HG02840 (cell line): ENCODE measurements around the gene MMEL1.

ENCODE experiments used
- ATAC-seq: cut with Tn5 transposase; IDR thresholded peaks from one replicate; pipeline ENCODE4 v1.9.1; 2021; ENCODE audit warnings: mild to moderate bottlenecking, moderate library complexity, moderate number of reproducible peaks; ENCODE audit not compliant: unreplicated experiment, low FRiP score

The MMEL1 gene

DNA sequence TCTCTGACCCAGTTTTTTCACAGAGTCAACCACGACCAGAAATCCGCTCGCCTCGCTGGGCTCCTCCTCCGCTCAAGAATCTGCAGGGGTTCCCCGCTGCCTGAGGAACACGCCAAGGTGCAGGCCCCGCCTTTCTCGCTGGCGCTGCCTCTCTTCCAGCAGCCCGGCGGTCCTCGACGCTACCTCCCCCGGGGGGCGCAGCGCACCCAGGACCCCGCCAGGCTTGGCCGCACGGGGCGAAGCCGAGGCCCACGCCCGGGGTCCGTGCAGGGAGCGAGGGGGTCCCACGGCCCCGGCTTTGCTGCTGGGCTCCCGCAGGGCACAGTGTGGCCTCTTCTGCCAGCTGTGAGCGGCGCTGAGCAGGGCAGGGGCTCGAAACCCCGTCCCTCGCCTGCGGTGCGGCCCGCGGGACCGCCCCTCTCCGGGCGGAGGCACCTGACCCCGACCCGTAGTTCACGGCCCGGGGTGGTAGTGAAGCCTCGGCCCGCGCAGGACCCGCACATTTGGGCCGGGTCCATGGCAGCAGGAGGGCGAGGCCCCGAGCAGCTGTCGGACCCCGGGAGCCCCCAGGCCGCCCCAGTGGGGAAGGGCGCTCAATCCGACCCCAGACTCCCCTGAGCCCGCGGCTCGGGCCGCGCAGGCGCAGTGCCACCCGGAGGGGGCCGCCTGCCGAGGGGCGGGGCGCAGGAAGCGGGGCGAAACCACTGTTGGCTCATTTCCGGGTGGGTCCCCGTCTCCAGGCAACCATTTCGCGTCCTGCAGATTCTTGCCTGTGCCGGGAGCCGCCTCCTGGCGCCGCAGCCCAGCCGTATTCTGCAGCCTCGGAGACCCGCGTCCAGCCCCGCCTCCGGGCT lies 10.0 kb upstream of the MMEL1 start:
- ATAC-seq, result peak; percentile 80

DNA sequence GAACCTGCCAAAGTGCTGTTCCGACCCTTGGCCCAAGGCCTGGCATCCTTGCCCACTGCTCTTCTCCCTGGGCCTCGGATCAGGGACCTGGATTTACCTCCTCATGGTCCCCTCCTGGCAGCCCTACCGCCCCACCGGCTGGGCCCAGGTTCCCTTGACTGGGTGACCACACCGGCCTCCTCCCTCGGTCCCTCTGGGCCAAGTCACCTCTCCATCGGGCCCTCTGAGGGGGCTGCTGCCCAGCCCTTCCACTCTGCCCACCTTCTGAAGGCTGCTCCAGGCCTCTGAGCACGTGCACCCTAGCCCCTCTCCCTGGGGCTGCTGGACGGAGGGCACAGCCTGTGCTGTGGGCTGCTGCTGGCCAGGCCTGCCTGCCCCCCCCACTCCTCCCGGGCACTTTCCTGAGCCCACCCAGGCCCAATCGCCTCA lies 9.3 kb upstream of the MMEL1 start:
- no peak for ATAC-seq

DNA sequence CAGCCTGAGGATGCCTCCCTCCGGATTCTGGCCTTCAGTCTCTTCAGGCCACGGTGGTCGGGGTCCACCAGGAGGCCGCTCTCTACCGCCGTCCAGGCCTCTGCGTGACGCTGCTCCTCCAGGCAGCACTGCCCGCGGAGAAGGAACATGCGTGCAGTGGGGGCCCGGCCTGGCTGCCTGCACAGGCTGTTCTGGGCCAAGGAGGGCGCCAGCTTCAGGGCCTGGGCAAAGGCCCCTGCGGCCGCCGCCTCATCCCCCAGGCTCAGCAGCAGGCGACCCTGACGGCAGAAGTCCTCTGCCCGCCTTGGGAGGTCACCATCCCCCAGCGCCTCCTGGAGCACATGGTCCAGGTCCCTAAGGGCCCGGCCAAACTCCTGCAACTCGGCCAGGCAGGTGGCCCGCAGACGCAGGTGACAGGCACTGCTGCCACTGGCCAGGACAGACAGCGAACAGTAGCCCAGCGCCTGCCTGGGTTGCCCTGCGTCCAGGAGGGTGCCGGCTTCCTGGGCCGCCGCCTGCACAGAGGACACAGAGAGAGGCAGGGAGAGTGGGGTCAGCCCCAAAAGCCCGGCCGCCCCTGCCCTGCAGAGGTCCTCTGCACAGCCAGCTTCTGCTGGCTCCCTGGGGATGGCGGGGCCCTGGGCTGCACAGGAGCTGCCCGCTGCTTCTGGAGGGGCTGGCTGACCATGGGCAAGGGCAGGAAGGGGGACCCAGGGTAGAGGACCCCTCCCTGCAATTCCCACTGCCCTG lies 8.7 kb upstream of the MMEL1 start:
- ATAC-seq, result no peak

DNA sequence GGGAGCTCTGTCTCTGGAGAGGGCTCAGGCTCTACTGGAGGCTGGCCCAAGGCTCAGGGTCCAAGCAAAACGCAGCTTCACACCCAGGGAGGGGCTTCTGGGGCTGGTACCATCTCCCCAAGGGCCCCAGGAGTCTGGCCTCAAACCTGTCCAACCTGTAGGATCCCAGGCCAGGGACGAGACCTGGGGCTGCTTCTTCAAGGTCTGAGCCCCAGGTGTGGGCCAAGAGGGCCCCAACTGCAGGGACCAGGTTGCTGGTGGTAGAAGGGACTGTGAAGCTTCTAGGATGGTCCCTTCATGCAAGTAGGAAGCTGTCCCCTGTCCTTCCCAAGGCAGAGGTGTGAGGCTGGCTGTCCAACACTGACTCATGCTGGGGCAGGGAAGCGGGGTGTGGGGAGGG lies 7.8 kb upstream of the MMEL1 start:
- no peak for ATAC-seq

DNA sequence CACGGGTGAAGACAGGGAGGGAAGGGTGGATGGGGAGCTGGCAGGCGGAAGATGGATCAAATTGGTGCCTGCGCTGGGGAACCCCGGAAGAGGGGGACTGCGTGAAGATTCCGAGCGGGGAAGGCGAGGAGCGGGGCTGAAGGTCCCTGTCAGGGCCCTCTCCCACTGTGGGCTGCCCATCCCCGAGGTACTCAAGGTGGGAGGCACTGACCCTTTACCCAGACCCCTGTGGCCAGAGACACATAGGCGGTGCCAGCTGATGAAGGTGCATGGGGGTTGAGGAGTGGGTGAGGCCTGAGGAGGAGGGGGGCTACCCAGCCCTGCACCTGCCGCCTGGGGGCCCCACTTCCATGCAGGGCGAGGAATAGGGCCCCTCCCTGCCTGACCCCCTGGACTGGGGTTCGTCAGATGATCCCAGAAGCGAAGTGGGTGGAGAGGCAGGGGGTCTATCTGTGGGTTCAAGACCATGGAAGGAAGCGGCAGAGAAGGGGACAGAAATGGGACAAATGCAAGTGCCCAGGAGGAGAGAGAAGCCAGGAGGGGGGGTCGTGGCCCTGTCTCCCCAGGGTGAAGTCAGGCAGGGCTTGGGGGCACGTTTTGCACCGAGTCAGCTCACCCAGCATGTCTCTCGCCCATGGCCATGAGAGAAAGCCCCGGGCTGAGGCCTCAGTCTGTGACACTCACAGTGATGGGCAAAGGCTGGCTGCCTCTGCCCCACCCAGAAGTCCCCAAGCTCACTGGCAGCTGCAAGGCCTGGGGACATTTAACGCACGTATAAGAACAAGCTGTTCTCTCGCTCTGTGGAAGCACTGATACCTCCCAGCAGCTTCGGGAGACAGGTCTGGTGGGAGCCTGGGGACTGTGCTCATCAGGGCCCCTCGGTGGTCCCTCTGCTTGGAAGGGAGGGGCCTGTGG lies 7.0 kb upstream of the MMEL1 start:
- ATAC-seq, result no peak

DNA sequence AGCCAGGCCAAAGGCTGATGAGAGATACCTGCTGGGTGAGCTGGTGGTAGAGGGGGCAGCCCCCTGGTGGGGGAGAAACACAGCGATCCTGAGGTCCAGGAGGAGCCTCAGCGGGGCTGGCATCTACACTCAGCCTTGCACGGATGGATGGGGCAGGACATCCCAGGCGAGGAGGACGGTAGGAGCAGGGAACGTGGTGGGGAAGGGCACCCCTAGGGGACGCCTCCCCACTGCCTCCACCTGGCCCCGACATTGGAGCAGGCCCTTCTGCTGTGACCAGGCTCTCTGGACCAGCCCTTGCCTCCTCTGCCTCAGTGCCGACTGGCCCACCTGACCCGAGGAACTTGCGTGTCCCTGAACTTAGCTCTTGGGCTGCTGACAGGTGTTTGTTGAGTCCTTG lies 6.4 kb upstream of the MMEL1 start:
- ATAC-seq, result no peak

DNA sequence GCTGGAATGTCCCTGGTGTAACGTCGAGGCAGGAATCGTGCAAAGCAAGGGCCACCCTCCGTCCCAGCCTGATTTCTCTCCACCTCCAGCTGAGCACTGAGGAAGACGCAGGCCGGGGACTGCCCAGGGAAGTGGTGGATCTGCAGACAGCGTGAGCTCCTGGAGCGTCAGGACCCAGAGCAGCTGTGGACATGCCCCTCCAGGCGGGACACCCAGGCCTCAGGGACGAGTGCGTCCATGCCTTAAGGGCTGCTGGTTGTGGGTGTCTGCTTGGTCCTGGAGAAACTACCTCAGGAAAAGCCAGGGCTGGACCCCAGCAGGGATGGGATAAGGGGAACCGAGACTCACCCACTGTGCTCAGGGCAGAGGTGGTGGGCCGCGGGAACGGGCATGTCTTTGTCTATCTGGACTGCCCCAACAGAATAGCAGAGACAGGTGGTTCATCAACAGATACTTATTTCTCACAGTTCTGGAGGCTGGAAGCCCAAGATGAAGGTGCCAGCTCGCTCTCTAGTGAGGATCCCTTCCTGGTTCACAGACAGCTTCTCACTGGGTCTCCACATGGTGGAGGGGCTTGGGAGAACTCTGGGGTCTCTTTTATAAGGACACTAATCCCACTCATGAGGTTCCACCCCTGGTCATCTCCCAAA lies 5.8 kb upstream of the MMEL1 start:
- no peak for ATAC-seq

DNA sequence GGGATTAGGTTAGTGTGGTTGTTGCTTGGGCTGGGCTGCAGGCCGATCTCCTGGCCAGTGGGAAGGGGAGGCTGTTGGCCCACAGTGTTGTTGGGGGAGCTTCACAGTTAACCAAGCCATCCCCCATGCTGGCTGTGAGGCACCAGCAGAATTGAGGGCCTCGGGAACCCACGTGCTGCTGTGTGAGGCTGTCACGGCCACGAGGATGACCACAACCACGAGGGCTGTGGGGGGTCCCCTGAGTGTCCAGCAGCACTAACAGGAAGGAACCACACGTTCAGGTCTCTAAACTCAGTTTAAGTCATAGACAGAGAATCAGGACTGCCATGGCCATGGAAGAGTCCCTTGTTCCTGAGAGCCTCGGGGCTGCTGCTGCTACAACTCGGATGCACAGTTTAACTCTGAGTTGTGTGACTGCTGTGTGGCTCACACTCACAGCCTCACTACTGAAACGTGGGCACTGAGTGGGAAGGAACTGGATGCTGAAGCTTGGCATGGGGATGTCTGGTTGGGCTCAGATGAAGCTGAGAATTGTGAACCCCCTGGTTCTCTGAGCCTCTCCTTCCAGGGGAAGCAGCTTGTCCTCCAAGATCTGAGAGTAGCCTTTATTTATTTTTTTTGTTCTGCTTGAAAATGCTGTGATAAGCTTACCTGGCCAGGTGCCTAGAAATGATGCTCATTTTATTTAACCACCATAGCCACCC lies 4.8 kb upstream of the MMEL1 start:
- ATAC-seq, result no peak

DNA sequence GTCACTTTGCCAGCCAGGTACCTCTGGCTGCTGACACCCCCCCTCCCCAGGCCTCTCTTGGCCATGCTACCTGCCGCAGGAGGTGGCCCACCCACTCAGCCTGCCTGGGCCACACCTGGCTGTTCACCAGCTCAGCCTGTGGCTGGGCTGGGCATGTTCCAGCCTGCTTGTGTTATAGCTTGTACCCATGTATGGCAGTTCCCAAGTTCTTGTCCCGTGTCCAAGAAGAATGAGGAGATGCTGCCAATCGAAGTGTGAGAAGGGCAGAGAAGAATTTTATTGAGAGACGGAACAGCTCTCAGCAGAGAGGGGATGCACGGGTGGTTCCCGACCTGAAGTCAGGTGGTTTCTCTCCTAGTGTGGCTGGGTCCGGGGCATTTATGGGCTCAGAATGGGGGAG lies 3.9 kb upstream of the MMEL1 start:
- no peak for ATAC-seq

DNA sequence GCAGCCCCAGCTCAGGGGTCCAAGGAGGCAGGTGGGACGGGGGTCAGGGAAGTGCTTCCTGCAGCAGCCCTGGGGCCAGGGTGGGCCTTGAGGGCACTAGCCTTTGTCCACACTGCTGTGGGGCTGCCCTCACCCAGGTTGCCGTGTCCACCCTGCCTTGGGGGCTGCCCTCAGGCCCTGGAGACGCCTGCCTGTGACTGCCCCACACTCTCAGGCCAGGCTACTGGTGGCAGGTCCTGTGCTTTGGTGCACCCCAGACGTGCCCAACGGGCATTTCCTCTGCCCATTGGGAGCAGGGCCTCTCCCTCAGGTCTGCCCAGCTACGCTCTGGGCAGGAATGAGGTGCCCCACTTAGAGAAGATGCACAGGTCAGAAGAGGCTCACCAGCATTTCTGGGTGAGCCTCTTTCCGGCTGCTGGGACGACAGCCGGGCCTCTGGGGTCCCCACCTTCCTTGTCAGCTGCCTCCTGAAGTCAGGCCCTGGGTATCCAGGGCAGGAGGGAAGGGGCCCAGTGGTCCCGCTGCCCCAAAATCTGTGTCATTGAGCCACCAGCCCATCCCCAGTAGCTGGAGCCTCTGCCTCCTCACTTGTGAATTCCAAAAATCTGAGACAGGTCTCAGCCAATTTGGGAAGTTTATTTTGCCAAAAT lies 2.7 kb upstream of the MMEL1 start:
- ATAC-seq, result no peak

DNA sequence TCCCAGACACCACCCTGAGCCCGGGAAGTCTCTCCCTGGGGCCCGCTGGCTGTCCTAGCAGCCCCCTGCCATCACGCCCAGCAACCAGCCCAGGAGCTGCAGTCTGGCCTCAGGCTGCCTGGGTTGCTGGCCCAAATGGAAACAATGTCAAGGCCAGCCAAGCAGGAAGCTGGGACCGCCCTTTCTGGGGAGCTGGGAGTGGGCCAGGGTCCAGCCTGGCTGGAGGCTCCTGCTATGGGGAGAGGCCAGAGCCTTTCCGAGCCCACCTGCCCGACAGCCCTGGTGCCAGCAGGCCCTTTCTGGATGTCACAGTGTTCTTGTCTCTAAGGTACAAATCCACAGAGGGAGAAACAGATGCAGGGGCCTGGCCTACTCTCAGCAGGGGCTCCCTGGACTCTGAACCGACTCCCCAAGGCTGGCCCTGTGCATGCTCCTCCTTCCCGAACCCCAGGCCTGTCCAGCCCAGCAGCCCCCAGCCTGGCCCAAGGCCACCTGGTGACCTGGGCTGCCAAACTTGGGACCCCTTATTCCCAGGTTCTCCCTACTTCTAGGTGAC lies 1.2 kb upstream of the MMEL1 start:
- ATAC-seq, result no peak

DNA sequence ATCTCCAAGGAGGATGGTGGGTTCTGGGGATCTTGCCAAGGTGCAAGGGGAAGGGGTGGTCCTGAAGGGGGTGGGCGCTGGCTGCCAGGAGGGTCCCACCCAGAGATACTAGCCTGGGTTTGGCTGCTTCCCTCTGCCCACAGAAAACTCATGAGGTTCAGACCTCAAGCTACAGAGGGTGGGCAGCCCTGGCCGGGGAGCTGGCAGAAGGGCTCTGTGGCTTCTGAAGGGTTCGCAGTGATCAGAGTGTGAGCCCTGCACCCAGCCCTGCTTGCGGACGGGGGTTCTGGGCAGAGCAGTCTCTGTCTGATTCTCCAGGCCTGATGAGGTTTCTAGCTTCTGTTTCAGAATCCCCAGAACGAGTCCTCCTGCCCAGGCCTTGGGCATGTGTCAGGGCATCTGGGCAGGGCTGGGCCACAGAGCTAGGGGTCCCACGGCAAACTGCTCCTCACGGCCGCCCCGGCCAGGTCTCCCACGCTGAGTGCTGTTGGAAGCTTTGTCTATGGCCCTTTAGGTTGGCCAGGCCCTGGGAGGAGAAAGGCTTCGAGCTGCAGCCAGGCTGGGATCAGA lies 635 bp upstream of the MMEL1 start:
- ATAC-seq, result no peak

DNA sequence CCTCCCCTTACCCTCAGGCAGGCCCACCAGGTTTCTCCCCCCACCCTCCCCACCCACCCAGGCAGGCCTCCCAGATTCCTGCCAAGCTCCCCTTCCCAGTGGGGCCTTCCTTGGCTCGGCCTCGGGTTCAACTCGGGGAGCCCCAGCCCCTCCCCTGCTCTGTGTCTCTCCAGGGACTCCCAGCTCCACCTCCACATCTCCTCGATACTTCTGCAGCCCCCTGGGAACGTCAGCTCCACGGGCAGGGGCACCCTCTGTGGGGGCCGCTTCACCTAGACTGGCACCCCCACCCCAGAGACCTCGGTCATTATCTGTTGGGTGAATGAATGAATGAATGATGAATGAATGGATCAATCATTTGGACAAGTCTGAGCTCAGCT lies 775 bp downstream of the MMEL1 start:
- no peak for ATAC-seq

DNA sequence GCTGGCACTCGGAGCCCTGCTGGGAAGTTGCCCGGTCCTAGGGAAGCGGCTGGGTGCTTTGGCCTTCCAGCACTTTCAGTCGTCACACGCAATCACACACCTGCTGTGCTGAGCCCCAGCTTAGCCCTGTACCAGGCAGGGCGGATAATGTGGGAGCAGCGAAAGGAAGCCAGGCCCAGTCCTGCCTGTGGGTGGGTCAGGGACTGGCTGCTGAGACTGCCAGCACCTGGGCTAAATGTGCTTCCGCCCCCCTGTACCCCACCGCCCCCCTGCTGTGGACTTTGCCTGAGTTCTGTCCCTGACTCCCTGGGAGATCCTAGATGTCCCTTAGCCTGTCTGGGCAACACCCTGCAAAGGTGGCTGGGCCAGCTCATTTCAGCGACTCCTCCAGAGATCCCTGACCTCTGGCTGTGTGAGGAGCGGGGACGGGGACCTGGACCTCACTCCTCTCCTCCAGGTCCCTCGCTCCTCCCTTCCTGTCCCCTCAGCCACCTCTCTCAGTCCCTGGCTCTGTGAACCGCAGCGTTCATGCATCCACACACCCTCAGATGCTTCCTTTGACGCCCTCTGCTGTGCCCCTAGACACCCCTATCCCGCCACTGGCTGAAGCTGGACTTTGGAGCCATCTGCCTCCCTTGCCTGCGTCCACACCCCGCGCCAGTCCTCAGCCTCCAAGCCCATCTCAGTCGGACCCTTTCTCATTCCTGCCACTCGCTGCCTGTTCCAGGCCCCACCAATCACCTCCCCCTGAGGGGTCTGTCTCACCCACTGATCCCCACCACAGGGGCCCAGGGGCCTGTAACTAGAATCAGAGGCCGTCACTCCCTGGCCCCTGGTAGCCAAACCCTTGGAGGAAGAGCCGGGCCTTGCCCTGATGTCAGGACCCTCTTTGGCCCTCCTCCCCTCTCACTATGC lies 1.4 kb downstream of the MMEL1 start:
- no peak for ATAC-seq

DNA sequence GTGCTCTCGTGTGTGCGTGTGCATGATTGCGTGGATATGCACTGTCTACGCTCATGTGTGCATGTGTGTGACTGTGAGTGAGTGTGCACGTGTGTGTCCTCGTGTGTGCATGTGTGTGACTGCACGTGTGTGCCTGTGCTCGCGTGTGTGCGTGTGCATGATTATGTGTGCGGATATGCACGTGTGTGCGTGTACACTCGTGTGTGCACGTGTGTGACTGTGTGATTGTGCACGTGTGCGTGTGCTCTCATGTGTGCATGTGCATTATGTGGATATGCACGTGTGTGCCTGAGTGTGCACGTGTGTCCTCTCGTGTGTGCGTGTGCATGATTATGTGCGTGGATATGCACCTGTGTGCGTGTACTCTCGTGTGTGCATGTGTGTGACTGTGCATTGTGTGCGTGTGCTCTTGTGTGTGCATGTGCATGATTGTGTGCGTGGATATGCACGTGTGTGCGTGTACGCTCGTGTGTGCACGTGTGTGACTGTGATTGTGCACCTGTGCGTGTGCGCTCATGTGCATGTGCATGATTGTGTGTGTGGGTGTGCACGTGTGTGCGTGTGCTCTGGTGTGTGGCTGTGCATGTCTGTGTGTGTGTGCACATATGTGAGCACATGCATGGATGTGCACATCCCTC lies 2.2 kb downstream of the MMEL1 start:
- ATAC-seq, result no peak

DNA sequence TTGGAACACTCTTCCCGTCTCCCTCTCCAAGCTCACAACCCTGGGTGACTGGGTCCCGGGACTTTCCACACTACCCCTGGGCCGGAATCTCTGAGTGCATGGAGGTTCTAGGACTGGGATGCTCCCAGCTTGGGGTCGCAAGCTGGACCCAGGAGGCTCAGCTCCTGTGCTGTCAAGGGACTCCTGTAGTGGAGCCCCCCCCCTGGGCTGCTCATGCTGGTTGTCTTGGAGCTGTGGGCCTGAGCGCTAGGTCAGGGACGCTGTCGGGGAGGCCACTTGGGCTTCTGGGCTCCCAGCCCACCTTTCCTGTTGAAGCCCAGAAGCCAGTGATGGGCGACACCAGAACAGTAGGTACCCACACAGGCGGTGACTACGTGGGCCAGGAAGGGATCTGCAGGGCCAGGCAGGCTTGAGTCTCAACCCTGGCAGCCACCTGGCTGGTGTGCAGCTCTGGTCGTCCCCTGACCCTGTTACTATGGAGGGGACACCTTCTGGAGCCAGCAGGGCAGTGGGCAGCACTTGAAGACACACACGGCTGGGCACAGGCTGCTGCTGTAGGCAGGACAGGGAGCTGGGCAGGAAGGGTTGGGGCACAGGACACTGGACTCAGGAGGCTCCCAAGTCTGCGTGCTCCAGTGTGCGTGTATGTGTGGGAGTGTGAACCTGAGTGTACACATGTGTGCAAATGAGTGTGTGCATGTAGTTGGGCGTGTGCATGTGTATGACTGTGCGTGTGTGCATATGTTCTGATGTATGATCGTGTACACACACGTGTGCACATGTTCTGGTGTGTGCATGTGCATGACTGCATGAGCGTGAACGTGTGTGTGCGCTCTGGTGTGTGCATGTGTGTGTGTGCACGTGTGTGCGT lies 3.0 kb downstream of the MMEL1 start:
- no peak for ATAC-seq
